Measurements from ENCODE around the gene PCDHGB7.
"Not testable (repeated sequence)": the region's sequence is repeated elsewhere in the genome, so short reads cannot be mapped to it uniquely, and the experiment has no call there.

PCDHGB7 gene

DNA sequence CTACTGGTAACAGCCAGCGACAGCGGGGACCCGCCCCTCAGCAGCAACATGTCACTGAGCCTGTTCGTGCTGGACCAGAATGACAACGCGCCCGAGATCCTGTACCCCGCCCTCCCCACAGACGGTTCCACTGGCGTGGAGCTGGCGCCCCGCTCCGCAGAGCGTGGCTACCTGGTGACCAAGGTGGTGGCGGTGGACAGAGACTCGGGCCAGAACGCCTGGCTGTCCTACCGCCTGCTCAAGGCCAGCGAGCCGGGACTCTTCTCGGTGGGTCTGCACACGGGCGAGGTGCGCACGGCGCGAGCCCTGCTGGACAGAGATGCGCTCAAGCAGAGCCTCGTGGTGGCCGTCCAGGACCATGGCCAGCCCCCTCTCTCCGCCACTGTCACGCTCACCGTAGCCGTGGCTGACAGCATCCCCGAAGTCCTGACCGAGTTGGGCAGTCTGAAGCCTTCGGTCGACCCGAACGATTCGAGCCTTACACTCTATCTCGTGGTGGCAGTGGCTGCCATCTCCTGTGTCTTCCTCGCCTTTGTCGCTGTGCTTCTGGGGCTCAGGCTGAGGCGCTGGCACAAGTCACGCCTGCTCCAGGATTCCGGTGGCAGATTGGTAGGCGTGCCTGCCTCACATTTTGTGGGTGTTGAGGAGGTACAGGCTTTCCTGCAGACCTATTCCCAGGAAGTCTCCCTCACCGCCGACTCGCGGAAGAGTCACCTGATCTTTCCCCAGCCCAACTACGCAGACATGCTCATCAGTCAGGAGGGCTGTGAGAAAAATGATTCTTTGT lies 22.9 kb upstream of the PCDHGB7 start:
- not testable (repeated sequence) for H3K4me3 ChIP-seq (ENCODE audit: low read depth, low read length)

DNA sequence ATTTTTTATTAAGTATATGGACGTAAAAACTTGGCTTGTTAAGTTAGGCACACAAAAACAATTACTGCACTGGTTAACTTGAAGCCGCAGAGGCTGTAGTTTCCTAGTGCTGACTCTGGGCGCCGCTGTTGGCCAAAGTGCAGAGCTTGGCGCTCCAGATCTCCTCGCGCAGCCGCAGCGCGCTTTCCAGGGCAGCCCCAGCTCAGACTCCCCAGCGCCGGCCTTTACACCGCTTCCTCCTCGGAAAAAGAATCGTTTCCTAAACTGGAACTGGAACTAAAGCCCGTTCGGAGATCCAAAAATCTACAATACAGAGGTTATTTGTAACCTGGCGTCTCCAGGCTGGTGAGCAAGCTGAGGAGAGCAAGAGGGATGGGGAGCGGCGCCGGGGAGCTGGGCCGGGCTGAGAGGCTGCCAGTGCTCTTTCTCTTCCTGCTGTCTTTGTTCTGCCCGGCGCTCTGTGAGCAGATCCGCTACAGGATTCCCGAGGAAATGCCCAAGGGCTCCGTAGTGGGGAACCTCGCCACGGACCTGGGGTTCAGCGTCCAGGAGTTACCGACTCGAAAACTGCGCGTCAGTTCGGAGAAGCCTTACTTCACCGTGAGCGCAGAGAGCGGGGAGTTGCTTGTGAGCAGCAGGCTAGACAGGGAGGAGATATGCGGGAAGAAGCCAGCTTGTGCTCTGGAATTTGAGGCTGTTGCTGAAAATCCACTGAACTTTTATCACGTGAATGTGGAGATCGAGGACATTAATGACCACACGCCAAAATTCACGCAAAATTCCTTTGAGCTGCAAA lies 19.5 kb upstream of the PCDHGB7 start, which contains the start of gene PCDHGB5:
Gene PCDHGB5, plus strand, starts transcription at position 192 of the 796 bp plus-strand sequence. Its CDS starts 181 bp downstream, at position 373.
- not testable (repeated sequence) for H3K4me3 ChIP-seq (ENCODE audit: low read depth, low read length)

DNA sequence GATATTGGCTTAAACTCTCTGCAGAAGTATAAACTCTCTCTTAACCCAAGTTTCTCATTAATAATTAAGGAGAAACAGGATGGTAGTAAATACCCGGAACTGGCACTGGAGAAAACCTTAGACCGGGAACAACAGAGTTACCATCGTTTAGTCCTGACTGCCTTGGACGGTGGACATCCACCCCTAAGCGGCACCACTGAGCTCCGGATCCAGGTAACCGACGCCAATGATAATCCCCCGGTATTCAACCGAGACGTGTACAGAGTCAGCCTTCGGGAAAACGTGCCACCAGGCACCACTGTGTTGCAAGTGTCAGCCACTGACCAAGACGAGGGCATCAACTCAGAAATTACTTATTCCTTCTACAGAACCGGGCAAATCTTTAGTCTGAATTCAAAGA lies 18.9 kb upstream of the PCDHGB7 start:
- H3K4me3 ChIP-seq (ENCODE audit: low read depth, low read length), result no peak overlapping the region

GRCh38 chr5:141399555-141400258 lies 17.8 kb upstream of the PCDHGB7 start:
- no peak overlapping the region for H3K4me3 ChIP-seq (ENCODE audit: low read depth, low read length)

- no peak within 1 kb of the TSS for H3K4me3 ChIP-seq (ENCODE audit: low read depth, low read length)
These were observed 14.8 kb upstream of the PCDHGB7 start, which contains the start of gene PCDHGA9 for GRCh38 chr5:141402553-141403243. Gene PCDHGA9 (plus strand): TSS chr5:141402778. CDS start chr5:141402953, 175 bp downstream.

GRCh38 chr5:141403387-141403786 lies 14.1 kb upstream of the PCDHGB7 start:
- no peak overlapping the region for H3K4me3 ChIP-seq (ENCODE audit: low read depth, low read length)

DNA sequence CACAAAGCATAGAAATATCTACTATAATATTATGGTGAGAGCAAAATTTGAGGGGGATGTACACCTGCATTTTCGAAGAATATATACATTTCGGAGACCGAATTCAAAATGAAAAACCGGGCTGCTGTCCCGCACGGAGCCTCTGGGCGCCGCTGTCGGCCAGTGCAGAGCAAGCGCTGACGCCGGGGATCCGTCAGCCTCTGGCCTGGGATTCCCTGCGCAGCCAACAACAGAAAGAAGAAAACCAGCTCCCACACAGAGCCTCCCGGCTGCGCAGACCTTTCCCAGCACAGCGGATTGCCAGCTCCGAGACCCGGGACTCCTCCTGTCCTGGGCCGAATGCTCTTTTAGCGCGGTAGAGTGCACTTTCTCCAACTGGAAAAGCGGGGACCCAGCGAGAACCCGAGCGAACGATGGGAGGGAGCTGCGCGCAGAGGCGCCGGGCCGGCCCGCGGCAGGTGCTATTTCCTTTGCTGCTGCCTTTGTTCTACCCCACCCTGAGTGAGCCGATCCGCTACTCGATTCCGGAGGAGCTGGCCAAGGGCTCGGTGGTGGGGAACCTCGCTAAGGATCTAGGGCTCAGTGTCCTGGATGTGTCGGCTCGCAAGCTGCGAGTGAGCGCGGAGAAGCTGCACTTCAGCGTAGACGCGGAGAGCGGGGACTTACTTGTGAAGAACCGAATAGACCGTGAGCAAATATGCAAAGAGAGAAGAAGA lies 9.5 kb upstream of the PCDHGB7 start, which contains the start of gene PCDHGB6:
Gene PCDHGB6, plus strand, starts transcription at position 232 of the 716 bp plus-strand sequence. Its CDS starts 182 bp downstream, at position 414.
- H3K4me3 ChIP-seq (ENCODE audit: low read depth, low read length), result peak within 1 kb of the TSS; percentile 53

GRCh38 chr5:141409598-141410306 lies 7.7 kb upstream of the PCDHGB7 start:
- no peak overlapping the region for H3K4me3 ChIP-seq (ENCODE audit: low read depth, low read length)

DNA sequence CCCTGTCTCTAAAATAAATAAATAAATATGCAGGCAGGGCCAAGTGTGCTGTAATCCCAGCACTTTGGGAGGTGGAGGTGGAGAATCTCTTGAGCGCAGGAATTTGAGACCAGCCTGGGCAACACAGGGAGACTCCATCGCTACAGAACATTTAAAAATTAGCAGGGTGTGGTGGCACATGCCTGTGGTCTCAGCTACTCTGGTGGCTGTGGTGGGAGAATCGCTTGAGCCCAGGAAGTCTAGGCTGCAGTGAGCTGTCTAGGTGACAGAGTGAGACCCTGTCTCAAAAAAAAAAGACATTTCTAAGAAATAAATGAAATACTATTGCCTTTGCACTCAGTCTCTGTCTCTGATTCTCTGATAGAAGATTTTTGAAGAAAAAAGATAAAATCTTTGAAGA lies 5.9 kb upstream of the PCDHGB7 start:
- no peak overlapping the region for H3K4me3 ChIP-seq (ENCODE audit: low read depth, low read length)

- H3K4me3 ChIP-seq (ENCODE audit: low read depth, low read length), result peak within 1 kb of the TSS; percentile 40
These were observed 4.5 kb upstream of the PCDHGB7 start, which contains the start of gene PCDHGA10 for GRCh38 chr5:141412854-141413539. Gene PCDHGA10 (plus strand): TSS chr5:141412987. CDS start chr5:141413176, 189 bp downstream.

GRCh38 chr5:141413540-141414069 lies 3.9 kb upstream of the PCDHGB7 start:
- H3K4me3 ChIP-seq (ENCODE audit: low read depth, low read length), result peak overlapping the region; percentile 40

GRCh38 chr5:141414548-141415274 lies 2.8 kb upstream of the PCDHGB7 start:
- not testable (repeated sequence) for H3K4me3 ChIP-seq (ENCODE audit: low read depth, low read length)

DNA sequence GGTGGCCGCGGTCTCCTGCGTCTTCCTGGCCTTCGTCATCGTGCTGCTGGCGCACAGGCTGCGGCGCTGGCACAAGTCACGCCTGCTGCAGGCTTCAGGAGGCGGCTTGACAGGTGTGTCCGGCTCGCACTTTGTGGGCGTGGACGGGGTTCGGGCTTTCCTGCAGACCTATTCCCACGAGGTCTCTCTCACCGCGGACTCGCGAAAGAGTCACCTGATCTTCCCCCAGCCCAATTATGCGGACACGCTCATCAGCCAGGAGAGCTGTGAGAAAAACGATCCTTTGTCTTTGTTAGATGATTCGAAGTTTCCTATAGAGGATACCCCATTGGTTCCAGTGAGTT lies 2.2 kb upstream of the PCDHGB7 start:
- not testable (repeated sequence) for H3K4me3 ChIP-seq (ENCODE audit: low read depth, low read length)

GRCh38 chr5:141419074-141419880 lies 1.8 kb downstream of the PCDHGB7 start:
- H3K4me3 ChIP-seq (ENCODE audit: low read depth, low read length), result no peak overlapping the region

- peak within 1 kb of the TSS; percentile 47 for H3K4me3 ChIP-seq (ENCODE audit: low read depth, low read length)
These were observed 3.5 kb downstream of the PCDHGB7 start, which contains the start of gene PCDHGA11 for GRCh38 chr5:141420855-141421488. Gene PCDHGA11 (plus strand): TSS chr5:141421051. CDS start chr5:141421228, 177 bp downstream.

- peak overlapping the region; percentile 47 for H3K4me3 ChIP-seq (ENCODE audit: low read depth, low read length)
These were observed 4.0 kb downstream of the PCDHGB7 start for GRCh38 chr5:141421489-141421855.
